Measurements from ENCODE around the gene TM9SF2. TPM values are rescaled to one million over a fixed set of nuclear protein-coding genes. Genes with fewer than 3 reads are reported as not detected.

Gene TM9SF2
- total RNA-seq, 1 donor from 2014 or later: 74.1 TPM

DNA sequence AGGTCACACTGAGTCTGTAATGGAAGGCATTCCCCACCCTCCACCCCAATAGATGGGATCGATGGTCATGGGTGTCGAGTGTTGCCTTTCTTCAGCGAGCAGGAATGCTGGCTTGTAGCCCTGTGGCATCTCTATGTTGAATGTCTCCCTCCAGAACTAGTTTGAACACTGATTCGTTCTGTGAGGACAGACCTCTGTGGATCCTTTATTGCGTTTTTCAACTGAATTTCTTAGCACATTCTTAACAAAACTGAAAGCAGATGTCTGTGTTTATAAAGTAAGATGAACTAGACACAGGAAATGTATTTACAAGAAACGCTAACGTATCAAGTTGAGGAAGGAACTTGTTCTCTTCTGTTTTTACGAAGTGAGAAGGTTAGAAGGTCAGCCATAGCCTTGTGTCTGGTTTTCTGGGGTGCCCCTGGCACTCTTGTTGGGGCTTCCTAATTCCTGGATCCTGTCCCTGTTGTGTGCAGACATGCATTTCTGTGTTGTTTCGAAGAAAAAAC is 36.8 kb upstream of the TM9SF2 start:
- no peak overlapping the region for H3K27ac Mint-ChIP-seq (ENCODE audit: unreplicated experiment)
- DNase-seq: no peak
- H3K4me3 Mint-ChIP-seq (ENCODE audit: unreplicated experiment): no peak overlapping the region
- peaks cover 8% of the 10 kb centered on the region for H3K9me3 Mint-ChIP-seq (ENCODE audit: unreplicated experiment)
- TF ChIP-seq, protein P1, sequence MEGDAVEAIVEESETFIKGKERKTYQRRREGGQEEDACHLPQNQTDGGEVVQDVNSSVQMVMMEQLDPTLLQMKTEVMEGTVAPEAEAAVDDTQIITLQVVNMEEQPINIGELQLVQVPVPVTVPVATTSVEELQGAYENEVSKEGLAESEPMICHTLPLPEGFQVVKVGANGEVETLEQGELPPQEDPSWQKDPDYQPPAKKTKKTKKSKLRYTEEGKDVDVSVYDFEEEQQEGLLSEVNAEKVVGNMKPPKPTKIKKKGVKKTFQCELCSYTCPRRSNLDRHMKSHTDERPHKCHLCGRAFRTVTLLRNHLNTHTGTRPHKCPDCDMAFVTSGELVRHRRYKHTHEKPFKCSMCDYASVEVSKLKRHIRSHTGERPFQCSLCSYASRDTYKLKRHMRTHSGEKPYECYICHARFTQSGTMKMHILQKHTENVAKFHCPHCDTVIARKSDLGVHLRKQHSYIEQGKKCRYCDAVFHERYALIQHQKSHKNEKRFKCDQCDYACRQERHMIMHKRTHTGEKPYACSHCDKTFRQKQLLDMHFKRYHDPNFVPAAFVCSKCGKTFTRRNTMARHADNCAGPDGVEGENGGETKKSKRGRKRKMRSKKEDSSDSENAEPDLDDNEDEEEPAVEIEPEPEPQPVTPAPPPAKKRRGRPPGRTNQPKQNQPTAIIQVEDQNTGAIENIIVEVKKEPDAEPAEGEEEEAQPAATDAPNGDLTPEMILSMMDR (IDR thresholded peaks at IDR 0.05; ENCODE audit: partially characterized antibody, unreplicated experiment): no peak
- peaks cover 3% of the 10 kb centered on the region for H3K27me3 Mint-ChIP-seq (ENCODE audit: unreplicated experiment)
- no peaks in the 10 kb centered on the region for H3K36me3 Mint-ChIP-seq (ENCODE audit: unreplicated experiment)
- H3K4me1 Mint-ChIP-seq (ENCODE audit: low read depth, unreplicated experiment): peaks cover 19% of the 10 kb centered on the region

DNA sequence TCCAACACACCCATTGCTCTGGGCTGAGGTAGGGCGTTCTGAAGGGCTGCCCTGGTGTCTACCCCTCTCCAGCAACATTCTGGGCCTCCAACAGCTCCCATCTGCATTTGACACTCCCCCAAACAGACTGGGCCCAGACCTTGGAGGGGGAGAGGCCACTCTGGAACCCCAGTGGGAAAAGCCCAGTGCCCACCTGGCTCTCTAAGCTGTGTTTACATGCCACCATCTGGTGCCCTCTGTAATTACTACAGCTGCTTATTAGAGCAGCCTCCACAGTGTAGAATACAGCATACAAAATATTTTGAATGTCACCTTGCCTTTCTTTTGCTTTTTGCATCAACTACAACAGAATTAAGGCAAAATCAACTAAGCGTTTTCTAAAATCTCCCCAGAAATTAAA is 35.8 kb upstream of the TM9SF2 start:
- TF ChIP-seq, protein P1 (IDR thresholded peaks at IDR 0.05; ENCODE audit: partially characterized antibody, unreplicated experiment): no peak
- peak overlapping the region; percentile 28 for H3K27ac Mint-ChIP-seq (ENCODE audit: unreplicated experiment)
- DNase-seq: peak; percentile 56
- peaks cover 19% of the 10 kb centered on the region for H3K4me1 Mint-ChIP-seq (ENCODE audit: low read depth, unreplicated experiment)
- no peaks in the 10 kb centered on the region for H3K36me3 Mint-ChIP-seq (ENCODE audit: unreplicated experiment)
- peaks cover 3% of the 10 kb centered on the region for H3K27me3 Mint-ChIP-seq (ENCODE audit: unreplicated experiment)
- H3K9me3 Mint-ChIP-seq (ENCODE audit: unreplicated experiment): peaks cover 8% of the 10 kb centered on the region
- no peak overlapping the region for H3K4me3 Mint-ChIP-seq (ENCODE audit: unreplicated experiment)

DNA sequence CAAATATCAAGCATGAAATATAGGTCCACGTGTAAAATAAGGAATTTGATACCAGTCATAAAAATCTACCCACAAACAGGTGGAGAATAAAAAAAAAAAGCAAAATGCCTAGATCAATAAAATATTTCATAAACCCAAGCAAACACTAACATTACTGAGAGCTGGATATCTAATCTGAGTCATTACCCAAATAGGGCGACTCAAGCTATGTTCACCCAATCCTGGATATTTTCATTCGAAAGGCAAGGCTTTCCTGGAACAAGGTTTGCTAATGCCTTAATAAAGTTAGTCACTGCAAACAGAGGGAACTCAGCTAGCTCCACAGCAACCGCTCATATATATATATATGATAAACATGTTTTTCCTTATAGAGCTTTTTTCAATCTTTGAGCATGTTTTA is 33.5 kb upstream of the TM9SF2 start:
- no peak overlapping the region for H3K4me3 Mint-ChIP-seq (ENCODE audit: unreplicated experiment)
- no peak overlapping the region for H3K27ac Mint-ChIP-seq (ENCODE audit: unreplicated experiment)
- no peak for DNase-seq
- TF ChIP-seq, protein P1 (IDR thresholded peaks at IDR 0.05; ENCODE audit: partially characterized antibody, unreplicated experiment): no peak
- H3K9me3 Mint-ChIP-seq (ENCODE audit: unreplicated experiment): peaks cover 9% of the 10 kb centered on the region
- no peaks in the 10 kb centered on the region for H3K36me3 Mint-ChIP-seq (ENCODE audit: unreplicated experiment)
- H3K27me3 Mint-ChIP-seq (ENCODE audit: unreplicated experiment): peaks cover 3% of the 10 kb centered on the region
- peaks cover 19% of the 10 kb centered on the region for H3K4me1 Mint-ChIP-seq (ENCODE audit: low read depth, unreplicated experiment)

DNA sequence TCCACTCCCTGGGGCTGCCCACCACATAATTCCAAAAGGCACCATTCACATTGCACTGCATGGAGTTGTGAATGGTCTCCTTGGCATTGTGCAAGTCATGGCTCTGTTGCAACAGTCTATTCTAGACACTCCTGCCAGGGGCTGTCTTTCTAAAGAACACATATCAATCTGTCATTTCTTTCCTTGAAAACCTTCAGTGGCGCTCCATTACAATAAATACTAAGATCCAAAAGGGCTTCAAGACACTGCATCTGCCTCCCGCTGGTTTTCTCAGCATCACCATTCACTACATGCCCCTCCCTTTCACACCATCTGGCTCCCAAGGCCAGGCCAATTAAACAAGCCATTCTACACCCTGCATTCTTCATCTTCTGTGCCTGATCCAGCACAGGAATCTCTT is 32.2 kb upstream of the TM9SF2 start:
- Mint-ChIP-seq H3K27me3 (ENCODE audit: unreplicated experiment) (peaks cover 3% of the 10 kb centered on the region), H3K9me3 (ENCODE audit: unreplicated experiment) (peaks cover 8% of the 10 kb centered on the region), H3K36me3 (ENCODE audit: unreplicated experiment) (no peaks in the 10 kb centered on the region), H3K4me1 (ENCODE audit: low read depth, unreplicated experiment) (peaks cover 19% of the 10 kb centered on the region), H3K27ac (ENCODE audit: unreplicated experiment) (peak overlapping the region; percentile 18), H3K4me3 (ENCODE audit: unreplicated experiment) (no peak overlapping the region)
- TF ChIP-seq, protein P1 (IDR thresholded peaks at IDR 0.05; ENCODE audit: partially characterized antibody, unreplicated experiment): no peak
- no peak for DNase-seq

DNA sequence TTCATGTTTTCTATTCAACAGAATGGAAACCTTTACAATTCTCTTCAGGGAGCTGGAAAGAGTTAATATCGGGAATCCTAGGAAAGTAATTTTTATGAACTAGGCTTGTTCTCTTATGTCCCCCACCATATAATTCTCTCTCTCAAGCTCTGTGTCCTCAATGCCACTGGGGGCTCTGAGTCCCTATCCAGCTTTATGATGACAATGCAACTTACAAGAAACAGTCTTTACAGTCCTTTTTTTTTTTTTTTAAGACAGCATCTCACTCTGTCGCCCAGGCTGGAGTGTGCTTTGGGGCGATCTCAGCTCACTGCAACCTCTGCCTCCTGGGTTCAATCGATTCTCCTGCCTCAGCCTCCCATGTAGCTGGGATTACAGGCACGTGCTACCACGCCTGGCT is 31.2 kb upstream of the TM9SF2 start:
- Mint-ChIP-seq H3K4me1 (ENCODE audit: low read depth, unreplicated experiment) (peaks cover 19% of the 10 kb centered on the region), H3K9me3 (ENCODE audit: unreplicated experiment) (peaks cover 6% of the 10 kb centered on the region), H3K27ac (ENCODE audit: unreplicated experiment) (no peak overlapping the region), H3K36me3 (ENCODE audit: unreplicated experiment) (no peaks in the 10 kb centered on the region), H3K4me3 (ENCODE audit: unreplicated experiment) (no peak overlapping the region), H3K27me3 (ENCODE audit: unreplicated experiment) (peaks cover 3% of the 10 kb centered on the region)
- no peak for DNase-seq
- TF ChIP-seq, protein P1 (IDR thresholded peaks at IDR 0.05; ENCODE audit: partially characterized antibody, unreplicated experiment): no peak

All from glutamatergic neuron (in vitro differentiated cells).